Activated CD4-positive, alpha-beta T cell treated with anti-CD3 and anti-CD28 coated beads, Interleukin-2, amount 50 U/mL, for 1 hour (primary cell): ENCODE measurements around the gene NKX1-2.
A peak's percentile ranks its signal among the peaks of the same experiment; 100 is the strongest.
"Not testable (repeated sequence)": the region's sequence is repeated elsewhere in the genome, so short reads cannot be mapped to it uniquely, and the experiment has no call there.

Source experiments
- DNase-seq: peaks from one replicate; pipeline ENCODE4 v3.0.0-alpha.2; 2020

NKX1-2 gene

GRCh38 chr10:124449170-124450011 lies 444 bp downstream of the NKX1-2 start:
- DNase-seq: no peak

- no peak for DNase-seq
These were observed 1.1 kb downstream of the NKX1-2 start for GRCh38 chr10:124448696-124449169.

- no peak for DNase-seq
These were observed 1.9 kb downstream of the NKX1-2 start for GRCh38 chr10:124447751-124448466.

- DNase-seq: no peak
These were observed 2.7 kb downstream of the NKX1-2 start for GRCh38 chr10:124446830-124447750.

GRCh38 chr10:124441694-124442093 lies 8.1 kb downstream of the NKX1-2 start:
- DNase-seq: not testable (repeated sequence)

- no peak for DNase-seq
These were observed 13.6 kb downstream of the NKX1-2 start for GRCh38 chr10:124436191-124436638.

- DNase-seq: not testable (repeated sequence)
These were observed 14.2 kb downstream of the NKX1-2 start for GRCh38 chr10:124435683-124436082.

GRCh38 chr10:124433461-124433860 lies 16.4 kb downstream of the NKX1-2 start:
- no peak for DNase-seq

GRCh38 chr10:124430077-124430476 lies 19.8 kb downstream of the NKX1-2 start:
- no peak for DNase-seq

- no peak for DNase-seq
These were observed 20.3 kb downstream of the NKX1-2 start for GRCh38 chr10:124429576-124429975.

- no peak for DNase-seq
These were observed 21.5 kb downstream of the NKX1-2 start for GRCh38 chr10:124428207-124428777.

GRCh38 chr10:124425227-124425962 lies 24.4 kb downstream of the NKX1-2 start:
- no peak for DNase-seq

GRCh38 chr10:124423813-124424212 lies 26.0 kb downstream of the NKX1-2 start:
- DNase-seq: no peak

- no peak for DNase-seq
These were observed 27.1 kb downstream of the NKX1-2 start for GRCh38 chr10:124422742-124423141.

- no peak for DNase-seq
These were observed 29.6 kb downstream of the NKX1-2 start for GRCh38 chr10:124420254-124420653.

GRCh38 chr10:124419635-124420034 lies 30.2 kb downstream of the NKX1-2 start:
- DNase-seq: no peak

- DNase-seq: peak; percentile 97
These were observed 30.9 kb downstream of the NKX1-2 start, which contains the start of gene OAT for GRCh38 chr10:124418726-124419501. TSS of gene OAT (minus strand) at chr10:124418923. CDS start at chr10:124412171, 6,752 bp downstream.

GRCh38 chr10:124417895-124418725 lies 31.7 kb downstream of the NKX1-2 start:
- DNase-seq: peak; percentile 39

GRCh38 chr10:124416733-124417132 lies 33.1 kb downstream of the NKX1-2 start:
- no peak for DNase-seq

- DNase-seq: no peak
These were observed 34.6 kb downstream of the NKX1-2 start for GRCh38 chr10:124415210-124415609.
